ENCODE results near the gene PABPC1L.

PABPC1L gene

DNA sequence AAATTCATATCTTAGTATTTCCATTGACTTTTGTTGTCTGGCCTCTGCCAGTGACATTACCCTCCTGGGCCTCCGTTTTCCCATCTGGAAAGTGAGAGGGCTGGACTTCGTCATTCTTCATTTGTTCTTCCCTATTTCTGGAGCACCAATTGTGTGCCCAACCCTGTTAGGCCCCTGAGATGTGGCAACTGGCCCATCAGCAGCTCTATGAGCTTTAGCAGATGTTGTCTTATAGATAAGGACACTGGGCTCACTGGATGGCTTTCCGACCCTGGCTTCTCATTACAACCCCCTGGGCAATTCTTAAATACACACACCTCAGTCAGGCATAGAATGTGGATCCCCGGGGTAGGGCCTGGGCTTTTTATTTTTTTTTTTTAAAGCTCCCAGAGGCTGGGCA is 14.7 kb downstream of the PABPC1L start:
- in situ Hi-C loops (cut with MboI; ENCODE audit: low sequenced_read_pairs, unreplicated experiment) = no loop called here
- TF ChIP-seq, protein P1, sequence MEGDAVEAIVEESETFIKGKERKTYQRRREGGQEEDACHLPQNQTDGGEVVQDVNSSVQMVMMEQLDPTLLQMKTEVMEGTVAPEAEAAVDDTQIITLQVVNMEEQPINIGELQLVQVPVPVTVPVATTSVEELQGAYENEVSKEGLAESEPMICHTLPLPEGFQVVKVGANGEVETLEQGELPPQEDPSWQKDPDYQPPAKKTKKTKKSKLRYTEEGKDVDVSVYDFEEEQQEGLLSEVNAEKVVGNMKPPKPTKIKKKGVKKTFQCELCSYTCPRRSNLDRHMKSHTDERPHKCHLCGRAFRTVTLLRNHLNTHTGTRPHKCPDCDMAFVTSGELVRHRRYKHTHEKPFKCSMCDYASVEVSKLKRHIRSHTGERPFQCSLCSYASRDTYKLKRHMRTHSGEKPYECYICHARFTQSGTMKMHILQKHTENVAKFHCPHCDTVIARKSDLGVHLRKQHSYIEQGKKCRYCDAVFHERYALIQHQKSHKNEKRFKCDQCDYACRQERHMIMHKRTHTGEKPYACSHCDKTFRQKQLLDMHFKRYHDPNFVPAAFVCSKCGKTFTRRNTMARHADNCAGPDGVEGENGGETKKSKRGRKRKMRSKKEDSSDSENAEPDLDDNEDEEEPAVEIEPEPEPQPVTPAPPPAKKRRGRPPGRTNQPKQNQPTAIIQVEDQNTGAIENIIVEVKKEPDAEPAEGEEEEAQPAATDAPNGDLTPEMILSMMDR (IDR thresholded peaks at IDR 0.05; ENCODE audit: borderline replicate concordance, control extremely low read depth, extremely low read depth, insufficient read depth, missing control alignments) = no peak
- DNase-seq (ENCODE audit: low spot score) = no peak

GRCh38 chr20:44928595-44928994 is 18.7 kb downstream of the PABPC1L start:
- TF ChIP-seq, protein P1 (IDR thresholded peaks at IDR 0.05; ENCODE audit: borderline replicate concordance, control extremely low read depth, extremely low read depth, insufficient read depth, missing control alignments) = no peak
- in situ Hi-C loops (cut with MboI; ENCODE audit: low sequenced_read_pairs, unreplicated experiment) = no loop called here
- no peak for DNase-seq (ENCODE audit: low spot score)

GRCh38 chr20:44930517-44931168 is 20.8 kb downstream of the PABPC1L start:
- DNase-seq (ENCODE audit: low spot score) = no peak
- TF ChIP-seq, protein P1 (IDR thresholded peaks at IDR 0.05; ENCODE audit: borderline replicate concordance, control extremely low read depth, extremely low read depth, insufficient read depth, missing control alignments) = no peak
- in situ Hi-C loops (cut with MboI; ENCODE audit: low sequenced_read_pairs, unreplicated experiment) = no loop called here

GRCh38 chr20:44931911-44932310 is 22.1 kb downstream of the PABPC1L start:
- TF ChIP-seq, protein P1 (IDR thresholded peaks at IDR 0.05; ENCODE audit: borderline replicate concordance, control extremely low read depth, extremely low read depth, insufficient read depth, missing control alignments) = no peak
- DNase-seq (ENCODE audit: low spot score) = no peak
- in situ Hi-C loops (cut with MboI; ENCODE audit: low sequenced_read_pairs, unreplicated experiment) = no loop called here

DNA sequence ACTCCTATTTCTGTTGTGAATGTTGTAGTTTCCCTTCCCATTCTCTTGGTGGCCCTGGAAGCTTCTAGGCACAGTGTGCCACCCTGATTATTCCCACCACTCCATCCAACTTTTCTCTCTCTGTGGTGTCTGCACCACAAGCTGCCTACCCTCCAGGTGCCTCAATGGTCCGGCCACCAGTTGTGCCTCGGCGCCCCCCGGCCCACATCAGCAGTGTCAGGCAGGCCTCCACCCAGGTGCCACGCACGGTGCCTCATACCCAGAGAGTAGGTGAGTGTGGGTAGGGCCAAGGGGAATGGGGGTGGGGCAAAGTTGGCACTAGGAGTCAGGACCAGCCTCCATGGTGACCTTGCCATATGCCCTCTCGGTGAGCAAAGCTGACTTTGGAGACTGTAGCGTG is 23.1 kb downstream of the PABPC1L start:
- DNase-seq (ENCODE audit: low spot score) = no peak
- TF ChIP-seq, protein P1 (IDR thresholded peaks at IDR 0.05; ENCODE audit: borderline replicate concordance, control extremely low read depth, extremely low read depth, insufficient read depth, missing control alignments) = no peak
- in situ Hi-C loops (cut with MboI; ENCODE audit: low sequenced_read_pairs, unreplicated experiment) = no loop called here

DNA sequence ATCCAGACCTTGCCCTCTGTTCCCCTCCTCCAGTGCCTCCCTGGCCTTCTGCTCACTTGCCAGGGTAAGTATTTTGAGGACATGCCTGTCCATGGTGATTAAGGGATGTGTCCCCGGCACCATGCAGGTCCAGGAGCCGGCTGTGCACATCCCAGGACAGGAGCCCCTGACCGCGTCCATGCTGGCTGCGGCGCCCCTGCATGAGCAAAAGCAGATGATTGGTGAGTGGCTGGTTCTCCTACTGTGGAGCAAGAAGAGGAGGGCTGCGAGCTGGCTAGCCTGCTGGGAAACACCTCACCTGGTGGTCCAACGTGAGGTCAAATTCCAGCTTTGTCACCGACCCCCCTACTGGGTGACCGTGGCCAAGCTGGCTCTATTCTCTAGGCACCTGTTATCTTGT is 26.6 kb downstream of the PABPC1L start:
- TF ChIP-seq, protein P1 (IDR thresholded peaks at IDR 0.05; ENCODE audit: borderline replicate concordance, control extremely low read depth, extremely low read depth, insufficient read depth, missing control alignments) = no peak
- in situ Hi-C loops (cut with MboI; ENCODE audit: low sequenced_read_pairs, unreplicated experiment) = no loop called here
- no peak for DNase-seq (ENCODE audit: low spot score)
